GM21723 (cell line): ENCODE data around the gene ZBTB7A.
A peak's percentile ranks its signal among the peaks of the same experiment; 100 is the strongest.

Experiments used
- ATAC-seq: cut with Tn5 transposase; IDR thresholded peaks from one replicate; pipeline ENCODE4 v1.9.1; 2021; ENCODE audit warnings: mild to moderate bottlenecking, moderate library complexity; ENCODE audit not compliant: unreplicated experiment

The ZBTB7A gene

DNA sequence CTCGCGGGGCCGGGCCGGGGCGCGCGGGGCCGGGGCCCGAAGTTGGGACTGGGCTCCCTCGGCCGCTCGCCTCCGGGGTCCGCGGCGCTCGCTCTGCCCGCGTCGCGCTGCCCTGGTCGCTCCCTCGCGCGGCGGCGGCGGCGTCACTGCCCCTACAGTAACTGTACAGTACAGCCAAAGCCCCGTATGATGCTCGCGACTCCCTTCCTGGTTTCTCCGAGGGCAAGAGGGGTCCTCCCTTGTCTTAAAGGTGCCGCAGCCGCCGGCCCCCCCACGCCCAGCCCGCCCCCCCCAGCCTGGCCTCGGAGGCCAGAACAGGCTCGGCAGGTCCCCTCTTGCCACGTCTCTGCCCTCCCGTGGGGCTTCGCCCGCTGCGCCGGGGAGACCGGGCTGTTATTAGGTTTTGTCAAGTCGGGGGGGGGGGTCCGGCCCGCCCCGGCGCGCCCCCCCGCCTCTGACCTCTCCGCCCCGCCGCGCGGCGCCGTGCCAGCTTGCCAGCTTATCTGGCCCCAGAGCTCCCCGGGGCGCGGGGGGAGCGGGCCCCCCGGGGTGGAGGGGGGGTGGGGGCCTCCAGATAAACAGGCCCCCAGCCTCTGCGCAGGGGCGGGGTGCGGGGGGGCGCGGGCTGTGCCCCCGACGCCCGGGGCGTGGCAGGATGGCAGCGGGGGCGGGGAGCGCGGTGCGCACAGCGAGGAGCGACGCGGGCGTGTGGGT is at the start of gene ZBTB7A:
ZBTB7A (minus strand) TSS at position 218 of the 714 bp plus-strand sequence. CDS start 11,667 bp downstream, outside the sequence.
- no peak for ATAC-seq

DNA sequence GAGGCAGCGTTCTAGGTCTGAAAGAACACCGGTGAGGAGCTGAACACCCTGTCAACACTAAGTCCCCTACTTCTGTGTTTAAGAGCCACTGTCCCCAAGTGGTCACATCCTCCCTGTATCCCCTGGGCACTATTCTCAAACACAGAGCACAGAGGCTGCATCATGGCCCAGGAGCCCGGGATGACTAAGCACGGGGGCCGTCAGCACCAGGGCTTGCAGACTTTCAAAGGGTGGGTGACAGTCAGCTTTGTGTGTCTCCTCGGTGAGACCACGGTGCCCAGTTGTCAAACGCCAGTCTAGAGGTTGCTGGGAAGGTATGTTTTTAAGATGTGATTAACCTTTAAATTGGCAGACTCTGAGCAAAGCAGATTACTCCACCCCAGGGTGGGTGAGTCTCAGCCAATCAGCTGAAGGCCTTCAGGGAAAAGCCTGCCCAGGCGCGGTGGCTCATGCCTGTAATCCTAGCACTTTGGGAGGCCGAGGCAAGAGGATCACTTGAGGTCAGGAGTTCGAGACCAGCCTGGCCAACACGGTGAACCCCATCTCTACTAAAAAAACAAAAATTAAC is 49.2 kb upstream of the ZBTB7A start:
- ATAC-seq = peak; percentile 4

GRCh38 chr19:4115050-4115817 is 48.5 kb upstream of the ZBTB7A start:
- ATAC-seq = peak; percentile 83

GRCh38 chr19:4114181-4114580 is 47.5 kb upstream of the ZBTB7A start:
- ATAC-seq = no peak

GRCh38 chr19:4113398-4114088 is 46.8 kb upstream of the ZBTB7A start:
- no peak for ATAC-seq

DNA sequence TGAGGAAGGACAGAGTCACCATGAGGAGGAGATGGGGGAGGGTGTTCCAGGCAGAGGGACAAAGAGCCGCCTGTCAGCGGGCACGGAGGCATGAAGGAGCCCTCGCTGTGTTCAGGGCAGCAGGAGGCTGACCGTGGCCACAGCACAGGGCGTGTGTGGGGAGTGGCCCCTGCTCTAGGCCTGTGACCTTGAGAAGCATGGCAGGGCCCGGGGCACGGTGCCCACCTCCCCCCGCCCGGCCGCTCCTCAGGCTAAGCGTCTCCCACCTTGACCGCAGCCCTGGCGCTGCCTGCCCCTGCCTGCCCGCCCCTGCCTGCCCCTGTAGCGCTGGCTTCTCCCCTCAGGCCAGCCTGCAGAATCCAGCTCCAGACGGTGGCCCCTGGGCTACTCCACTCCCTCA is 45.7 kb upstream of the ZBTB7A start:
- ATAC-seq = no peak

DNA sequence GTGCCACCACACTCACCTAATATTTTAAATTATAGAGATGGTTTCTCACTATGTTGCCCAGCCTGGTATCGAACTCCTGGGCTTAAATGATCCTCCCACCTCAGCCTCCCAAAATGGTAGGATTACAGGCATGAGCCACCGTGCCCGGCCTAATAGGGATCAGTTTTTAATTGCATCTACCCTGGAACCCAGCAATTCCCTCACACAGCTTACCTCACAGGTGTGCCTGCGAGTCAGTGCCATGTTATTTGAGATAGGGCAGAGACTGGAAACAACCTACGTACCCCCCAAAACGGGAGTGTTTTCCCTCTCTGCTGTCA is 42.9 kb upstream of the ZBTB7A start:
- ATAC-seq = no peak

DNA sequence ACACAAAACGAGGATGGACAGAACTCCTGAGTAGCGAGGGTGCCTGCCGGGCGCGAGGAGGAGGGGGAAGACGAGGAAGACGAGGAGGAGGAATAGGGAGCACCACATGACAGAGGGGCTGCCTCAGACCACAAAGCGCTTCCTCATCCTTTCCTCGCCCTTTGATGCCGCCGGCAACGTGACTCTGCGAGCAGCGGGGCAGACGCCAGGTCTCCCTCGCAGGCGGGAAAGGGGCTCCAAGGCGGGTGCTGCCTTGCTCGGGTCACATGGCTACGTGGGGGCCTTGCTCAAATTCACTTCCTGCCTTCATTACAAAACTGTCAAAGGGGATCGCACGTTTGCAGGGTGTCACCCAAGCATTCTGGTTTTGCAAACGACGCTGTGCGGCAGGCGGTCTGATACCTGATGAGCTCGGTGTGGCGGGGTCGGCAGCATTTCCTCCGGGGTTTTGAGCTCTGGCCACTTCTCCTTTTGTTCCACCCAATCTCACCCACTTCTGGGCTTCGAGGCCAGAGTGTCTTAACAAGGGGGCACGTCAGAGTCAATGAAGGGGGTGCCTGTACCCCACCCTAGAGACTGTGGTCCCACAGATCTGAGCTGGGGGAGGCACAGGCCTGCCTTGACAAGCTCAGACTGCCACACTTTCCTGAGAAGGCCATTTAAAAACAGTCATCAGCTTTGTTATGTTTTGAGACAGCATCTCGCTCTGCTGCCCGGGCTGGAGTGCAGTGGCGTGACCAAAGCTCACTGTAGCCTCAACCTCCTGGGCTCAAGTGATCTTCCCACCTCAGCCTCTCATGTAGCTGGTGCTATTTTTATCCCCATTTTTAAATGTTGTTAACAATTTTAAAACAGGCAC is 42.3 kb upstream of the ZBTB7A start:
- ATAC-seq = peak; percentile 64

DNA sequence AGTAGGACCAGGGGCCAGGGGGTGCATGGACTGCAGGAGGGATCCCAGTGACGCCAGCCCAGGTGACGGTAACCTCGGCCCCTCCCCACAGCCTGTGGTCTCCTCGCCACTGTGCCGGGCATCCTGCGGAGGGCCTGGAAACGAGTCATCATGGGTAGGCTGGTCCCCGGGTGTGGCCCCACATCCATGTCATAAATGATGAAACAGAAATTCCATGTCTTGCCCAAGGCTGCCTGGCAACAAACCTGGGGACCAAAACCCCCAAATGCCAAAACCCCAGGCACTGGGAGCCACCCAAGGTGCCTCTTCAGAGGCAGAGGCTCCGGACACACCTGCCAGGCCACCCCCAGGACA is 36.4 kb upstream of the ZBTB7A start:
- ATAC-seq = no peak

DNA sequence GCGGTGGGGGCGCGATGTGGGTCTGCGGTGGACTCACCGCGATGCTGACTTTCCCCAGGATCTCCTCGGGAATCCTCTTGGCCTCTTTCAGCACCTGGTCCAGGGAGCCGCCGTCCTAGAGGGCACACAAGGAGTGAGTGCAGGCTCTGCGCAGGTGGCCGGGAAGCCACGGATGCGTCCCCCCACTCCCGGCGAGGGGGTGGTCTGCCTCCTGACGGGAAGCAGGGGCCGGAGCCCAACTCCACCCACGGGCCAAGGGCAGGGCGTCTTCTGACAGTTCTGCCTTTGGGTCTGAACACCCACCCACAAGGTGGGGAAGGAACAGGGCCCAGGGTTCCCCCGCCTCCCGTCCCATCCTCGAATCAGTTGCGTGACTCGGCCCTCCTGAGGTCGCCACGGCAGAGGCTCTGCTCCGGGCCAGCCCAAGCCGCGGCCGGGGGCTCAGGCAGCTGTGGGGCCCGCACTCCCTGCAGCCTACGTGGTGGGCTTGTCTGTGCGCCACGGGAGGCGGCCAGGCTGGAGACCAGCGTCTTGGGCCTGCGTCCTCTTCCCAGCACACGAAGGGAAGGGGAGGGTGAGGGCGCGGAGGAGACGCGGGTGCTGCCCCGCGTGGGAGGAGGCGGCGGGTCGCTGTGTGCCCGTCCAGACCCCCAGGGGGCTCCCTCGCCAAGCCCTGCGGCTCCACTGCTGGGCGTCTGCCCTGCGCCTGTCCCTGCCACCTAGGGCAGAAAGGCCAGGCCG is 35.8 kb upstream of the ZBTB7A start:
- ATAC-seq = no peak

DNA sequence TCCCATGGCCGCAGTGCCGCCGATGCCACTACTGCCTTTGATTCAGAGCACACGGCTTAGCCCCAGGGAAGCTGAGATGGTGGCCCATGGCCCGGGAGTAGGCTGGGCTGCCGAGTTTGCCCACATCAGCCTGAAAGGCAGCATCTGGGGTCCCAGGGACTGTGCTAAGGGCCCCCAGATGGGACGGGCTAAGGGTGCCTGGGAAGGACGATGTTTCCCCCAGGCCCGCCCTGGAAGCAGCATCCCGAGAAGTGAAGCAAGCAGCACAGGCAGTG is 34.7 kb upstream of the ZBTB7A start:
- ATAC-seq = no peak

DNA sequence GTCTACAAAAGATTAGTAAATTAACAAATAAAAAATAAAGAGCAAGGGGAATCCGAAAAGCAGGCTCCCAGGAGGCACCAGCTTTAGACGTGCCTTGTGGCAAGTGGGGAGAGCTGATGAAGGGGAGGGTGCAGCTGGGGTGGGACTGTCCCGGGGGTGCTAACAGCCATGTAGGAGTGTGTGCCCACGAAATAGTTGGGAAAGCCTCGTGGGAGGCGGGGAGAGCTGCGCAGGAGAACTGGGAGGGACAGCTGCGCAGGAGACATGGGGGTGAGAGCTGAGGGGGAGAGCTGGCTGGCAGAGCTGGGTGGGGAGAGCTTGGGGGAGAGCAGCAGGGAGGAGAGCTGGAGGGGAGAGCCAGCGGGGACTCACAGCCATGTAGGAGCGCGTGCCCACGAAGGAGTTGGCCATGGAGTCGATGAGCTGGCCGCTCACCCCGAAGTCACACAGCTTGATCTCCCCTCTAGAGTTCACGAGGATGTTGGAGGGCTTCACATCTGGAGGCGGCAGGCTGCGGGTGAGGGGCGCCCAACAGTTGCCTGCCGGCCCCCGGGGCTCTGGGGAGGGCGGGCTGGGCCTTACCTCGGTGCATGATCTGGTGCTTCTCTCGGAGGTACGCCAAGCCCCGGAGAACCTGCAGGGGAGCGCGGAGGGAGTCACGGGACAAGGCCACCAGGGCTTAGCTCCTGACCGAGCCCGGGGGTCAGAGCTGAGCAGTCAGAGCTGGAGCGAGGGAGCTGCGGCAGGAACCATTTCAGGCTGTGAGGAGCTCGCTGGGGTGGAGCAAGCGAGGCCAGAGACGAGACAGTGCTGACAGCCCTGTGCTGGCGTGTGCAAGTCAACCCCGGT is 34.2 kb upstream of the ZBTB7A start:
- ATAC-seq = no peak

DNA sequence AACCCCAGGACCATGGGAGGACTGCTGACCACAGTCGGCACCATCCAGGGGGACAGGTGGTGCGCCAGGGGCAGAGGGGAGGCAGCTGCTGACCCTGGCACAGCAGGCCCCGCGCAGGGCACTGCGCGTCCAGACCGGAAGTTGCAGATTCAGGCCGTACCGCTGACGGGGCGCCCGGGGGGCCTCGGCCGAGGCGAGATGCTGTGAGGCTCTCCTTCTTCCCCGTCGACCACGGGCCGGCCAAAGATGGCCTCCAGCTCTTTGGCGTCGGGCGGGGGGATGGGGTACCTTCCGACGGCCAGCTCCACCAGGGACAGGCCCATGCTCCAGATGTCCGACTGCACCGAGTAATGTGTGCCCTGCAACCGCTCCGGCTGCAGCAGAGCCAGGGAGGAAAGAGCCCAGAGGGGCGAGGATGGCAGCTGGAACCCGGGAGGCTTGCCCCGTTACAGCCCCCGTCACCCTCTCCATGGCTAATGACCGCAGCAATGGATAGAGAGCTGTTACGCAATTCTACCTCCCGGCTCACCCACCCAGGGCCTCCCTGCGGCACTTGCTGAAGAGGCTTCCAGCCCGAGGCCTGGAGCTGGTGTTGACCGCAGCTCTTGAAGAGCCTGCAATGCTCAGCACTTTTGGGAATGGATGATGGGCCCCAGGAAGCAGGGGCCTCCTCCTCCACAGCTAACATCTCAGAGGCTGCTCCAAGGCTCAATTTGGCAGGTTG is 32.5 kb upstream of the ZBTB7A start:
- no peak for ATAC-seq

DNA sequence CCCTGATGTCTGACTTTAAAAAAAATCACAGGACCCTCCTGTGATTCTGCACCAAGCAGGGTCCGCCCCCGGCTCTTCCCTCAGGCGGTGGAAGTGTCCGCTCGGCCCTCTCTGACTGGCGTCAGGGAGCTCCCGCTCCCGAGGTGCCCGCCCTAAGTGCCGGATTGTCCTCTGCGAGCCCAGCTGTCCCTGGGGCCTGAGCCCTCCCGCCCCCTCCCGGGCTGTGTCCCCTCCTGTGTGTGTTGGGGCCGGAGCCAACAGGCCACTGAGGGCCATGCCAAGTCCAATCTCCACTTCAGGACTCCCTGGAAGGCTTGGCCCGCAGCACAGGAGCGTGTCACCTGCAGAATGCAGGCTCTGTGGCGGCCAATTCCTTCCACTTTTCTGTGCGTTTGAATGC is 31.8 kb upstream of the ZBTB7A start:
- ATAC-seq = no peak

DNA sequence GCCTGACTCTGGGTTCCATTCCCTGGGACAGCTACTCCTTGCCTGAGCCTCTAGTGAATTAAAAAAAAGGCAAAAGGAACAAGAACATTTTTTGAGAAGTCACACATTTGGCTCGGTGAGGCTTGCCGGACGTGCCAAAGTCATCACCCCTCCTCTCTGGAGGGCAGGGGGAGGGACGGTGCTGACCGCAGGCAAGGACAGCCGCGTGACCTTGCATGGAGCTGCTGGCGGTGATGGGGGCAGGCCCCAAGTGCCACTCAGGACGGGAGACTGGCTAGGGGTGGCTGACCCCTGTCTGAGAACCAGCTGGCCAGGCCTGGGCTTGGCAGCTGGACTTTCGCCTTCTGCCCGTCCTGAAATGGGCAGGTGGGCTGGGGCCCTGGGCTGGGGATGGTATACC is 30.8 kb upstream of the ZBTB7A start:
- ATAC-seq = no peak

- ATAC-seq = no peak
Measured at GRCh38 chr19:4096049-4096892, 29.6 kb upstream of the ZBTB7A start.

DNA sequence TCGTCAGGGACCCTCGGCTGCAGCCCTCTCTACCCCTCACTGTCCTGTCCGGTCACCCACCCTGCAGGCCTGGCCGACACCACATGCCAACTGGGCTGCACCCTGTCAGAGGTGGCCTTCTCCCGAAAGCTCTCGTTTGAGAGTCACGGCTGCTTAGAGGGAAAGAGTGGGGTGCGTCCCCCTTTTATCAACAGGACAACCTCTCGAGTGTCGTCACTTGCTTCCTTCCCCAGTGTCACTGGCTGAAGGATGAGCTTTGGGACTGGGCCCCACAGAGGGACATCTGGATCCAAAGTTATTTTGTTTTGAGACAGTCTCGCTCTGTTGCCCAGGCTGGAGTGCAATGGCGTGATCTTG is 28.8 kb upstream of the ZBTB7A start:
- ATAC-seq = no peak
